KOPT-K1 (cell line): ENCODE measurements around the gene CBX2.

ENCODE experiments used
- H3K27ac ChIP-seq: fragments of 200-600 bp; sonication (generic); 2 replicates; pipeline ENCODE4 v1.5.1; 2016; ENCODE audit warnings: antibody characterized with exemption, mild to moderate bottlenecking, low read depth, low read length; ENCODE audit not compliant: poor library complexity, severe bottlenecking
- H3K36me3 ChIP-seq: fragments of 200-600 bp; sonication (generic); 2 replicates; pipeline ENCODE4 v1.5.1; 2017; ENCODE audit warnings: antibody characterized with exemption, mild to moderate bottlenecking, low read length, moderate library complexity; ENCODE audit not compliant: insufficient read depth
- H3K9me3 ChIP-seq: fragments of 200-600 bp; sonication (generic); 2 replicates; pipeline ENCODE4 v1.5.1; 2017; ENCODE audit warnings: antibody characterized with exemption, low read length, mild to moderate bottlenecking; ENCODE audit not compliant: insufficient read depth, poor library complexity, severe bottlenecking

CBX2 gene

GRCh38 chr17:79777894-79778503 lies at the start of gene CBX2:
CBX2 (plus strand) TSS chr17:79778148; CDS start chr17:79778236, 88 bp downstream.
- peaks cover 34% of the 10 kb centered on the region for H3K36me3 ChIP-seq
- no peaks in the 10 kb centered on the region for H3K9me3 ChIP-seq
- peak within 1 kb of the TSS; percentile 83 for H3K27ac ChIP-seq

- Histone ChIP-seq H3K36me3 (no peaks in the 10 kb centered on the region), H3K9me3 (no peaks in the 10 kb centered on the region), H3K27ac (peak overlapping the region; percentile 30)
Observed at GRCh38 chr17:79728169-79728907, 49.6 kb upstream of the CBX2 start.

- no peak overlapping the region for H3K27ac ChIP-seq
- no peaks in the 10 kb centered on the region for H3K36me3 ChIP-seq
- no peaks in the 10 kb centered on the region for H3K9me3 ChIP-seq
Observed at GRCh38 chr17:79728908-79729471, 49.0 kb upstream of the CBX2 start.

- H3K36me3 ChIP-seq, result no peaks in the 10 kb centered on the region
- H3K27ac ChIP-seq, result no peak overlapping the region
- H3K9me3 ChIP-seq, result no peaks in the 10 kb centered on the region
Observed at GRCh38 chr17:79729761-79730160, 48.2 kb upstream of the CBX2 start.

GRCh38 chr17:79730437-79730768 lies 47.5 kb upstream of the CBX2 start:
- no peaks in the 10 kb centered on the region for H3K36me3 ChIP-seq
- no peak overlapping the region for H3K27ac ChIP-seq
- no peaks in the 10 kb centered on the region for H3K9me3 ChIP-seq

DNA sequence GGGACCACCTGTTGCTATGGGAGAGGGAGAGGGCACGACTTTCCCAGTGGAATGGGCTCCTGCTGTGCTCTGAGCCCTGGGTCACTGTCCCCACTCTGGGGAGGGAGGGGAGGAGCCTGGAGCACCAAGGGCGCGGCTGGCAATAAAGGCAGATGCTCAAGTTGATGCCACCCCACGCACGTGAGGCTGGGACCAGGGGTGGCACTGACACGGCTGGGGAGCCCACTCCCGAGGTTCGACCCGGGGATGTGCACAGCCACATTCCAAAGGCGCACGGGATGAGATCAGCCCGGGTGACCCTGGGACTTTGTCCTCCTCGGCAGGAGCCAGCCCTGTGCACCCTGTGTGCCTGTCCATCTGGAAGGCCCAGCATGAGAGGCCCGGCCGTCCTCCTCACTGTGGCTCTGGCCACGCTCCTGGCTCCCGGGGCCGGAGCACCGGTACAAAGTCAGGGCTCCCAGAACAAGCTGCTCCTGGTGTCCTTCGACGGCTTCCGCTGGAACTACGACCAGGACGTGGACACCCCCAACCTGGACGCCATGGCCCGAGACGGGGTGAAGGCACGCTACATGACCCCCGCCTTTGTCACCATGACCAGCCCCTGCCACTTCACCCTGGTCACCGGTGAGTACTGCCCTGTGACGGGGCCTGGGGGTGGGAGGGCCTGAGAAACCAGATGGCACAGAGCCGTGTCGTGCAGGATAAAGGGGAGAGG lies 47.0 kb upstream of the CBX2 start, which contains the start of gene ENPP7:
TSS of gene ENPP7 (plus strand) at position 175 of the 715 bp plus-strand sequence. CDS start at position 372, 197 bp downstream.
- Histone ChIP-seq H3K27ac (no peak within 1 kb of the TSS), H3K36me3 (no peaks in the 10 kb centered on the region), H3K9me3 (no peaks in the 10 kb centered on the region)

DNA sequence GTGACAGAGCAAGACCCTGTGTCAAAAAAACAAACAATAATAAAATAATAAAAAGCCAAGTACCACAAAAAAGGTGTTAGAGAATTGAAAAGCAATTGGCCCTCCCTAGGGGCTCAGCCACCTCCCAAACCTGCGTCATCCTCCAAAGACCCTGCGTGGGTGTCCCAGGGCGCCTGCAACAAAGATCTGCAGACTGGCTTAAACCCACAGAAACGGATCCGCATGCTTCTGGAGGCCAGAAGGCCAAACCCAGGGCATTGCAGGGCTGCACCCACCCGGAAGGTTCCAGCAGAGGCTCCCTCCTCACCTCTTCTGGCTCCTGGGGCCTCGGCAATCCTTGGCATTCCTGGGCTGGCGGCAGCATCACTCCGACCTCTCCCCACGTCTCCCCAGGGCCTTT lies 45.7 kb upstream of the CBX2 start:
- H3K27ac ChIP-seq, result no peak overlapping the region
- no peaks in the 10 kb centered on the region for H3K9me3 ChIP-seq
- no peaks in the 10 kb centered on the region for H3K36me3 ChIP-seq

GRCh38 chr17:79732804-79733691 lies 44.9 kb upstream of the CBX2 start:
- Histone ChIP-seq H3K9me3 (no peaks in the 10 kb centered on the region), H3K27ac (no peak overlapping the region)

DNA sequence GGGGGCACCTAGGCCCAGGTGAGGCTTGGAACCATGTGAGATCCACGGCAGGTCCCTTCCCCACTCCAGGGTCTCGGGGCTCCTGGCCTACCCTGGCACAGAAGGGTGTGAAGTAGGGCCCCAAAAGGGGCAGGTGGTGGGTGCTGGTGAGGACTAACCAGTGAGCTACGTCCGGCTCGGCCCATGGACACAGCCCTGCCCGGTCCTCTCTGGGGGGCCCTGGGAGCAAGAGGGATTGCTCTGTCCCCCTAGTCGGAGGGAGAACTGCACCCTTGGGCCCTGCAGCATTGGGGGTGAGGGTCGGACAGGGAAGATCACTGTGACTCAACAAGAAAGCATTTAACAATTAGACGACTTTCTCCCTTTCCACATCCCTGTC lies 44.3 kb upstream of the CBX2 start:
- Histone ChIP-seq H3K27ac (no peak overlapping the region), H3K36me3 (no peaks in the 10 kb centered on the region), H3K9me3 (no peaks in the 10 kb centered on the region)

More at GRCh38 chr17:79732804-79733691, 44.9 kb upstream of the CBX2 start:
- H3K36me3 ChIP-seq, result no peaks in the 10 kb centered on the region

GRCh38 chr17:79735096-79735495 lies 42.9 kb upstream of the CBX2 start:
- Histone ChIP-seq H3K36me3 (no peaks in the 10 kb centered on the region), H3K27ac (no peak overlapping the region), H3K9me3 (no peaks in the 10 kb centered on the region)

DNA sequence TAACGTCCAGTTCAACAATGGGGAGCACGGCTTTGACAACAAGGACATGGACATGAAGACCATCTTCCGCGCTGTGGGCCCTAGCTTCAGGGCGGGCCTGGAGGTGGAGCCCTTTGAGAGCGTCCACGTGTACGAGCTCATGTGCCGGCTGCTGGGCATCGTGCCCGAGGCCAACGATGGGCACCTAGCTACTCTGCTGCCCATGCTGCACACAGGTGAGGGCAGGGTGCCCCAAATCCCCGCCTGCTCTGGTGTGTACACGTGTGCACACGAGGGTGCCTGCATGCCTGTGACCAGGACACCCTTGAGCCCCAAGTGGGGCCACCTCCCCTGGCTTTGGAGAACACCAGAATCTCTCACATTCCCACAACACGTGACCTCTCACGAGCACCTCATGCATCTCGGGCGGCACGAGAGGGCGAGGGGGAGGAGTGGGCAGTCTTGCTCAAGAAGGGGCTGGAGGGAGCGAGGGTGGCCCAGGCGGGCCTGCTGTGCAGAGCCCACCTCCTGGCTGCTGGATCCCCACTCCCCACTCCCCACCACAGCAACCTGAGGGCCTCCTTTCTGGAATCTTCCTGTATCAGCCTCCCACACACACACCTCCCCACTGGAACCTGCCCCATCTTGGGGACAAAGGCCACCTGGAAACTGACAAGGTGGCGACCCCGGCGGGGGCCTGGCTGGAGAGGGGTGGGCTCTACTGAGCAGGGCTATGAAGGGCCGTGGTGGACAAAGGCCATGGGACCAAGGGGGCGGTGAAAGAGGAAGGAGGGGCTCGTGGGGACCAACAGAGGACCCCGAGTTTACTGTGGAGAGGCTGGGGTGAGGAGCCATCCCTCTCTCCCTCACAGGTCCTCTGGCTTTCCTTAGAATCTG lies 40.7 kb upstream of the CBX2 start:
- no peaks in the 10 kb centered on the region for H3K9me3 ChIP-seq
- no peak overlapping the region for H3K27ac ChIP-seq
- no peaks in the 10 kb centered on the region for H3K36me3 ChIP-seq

DNA sequence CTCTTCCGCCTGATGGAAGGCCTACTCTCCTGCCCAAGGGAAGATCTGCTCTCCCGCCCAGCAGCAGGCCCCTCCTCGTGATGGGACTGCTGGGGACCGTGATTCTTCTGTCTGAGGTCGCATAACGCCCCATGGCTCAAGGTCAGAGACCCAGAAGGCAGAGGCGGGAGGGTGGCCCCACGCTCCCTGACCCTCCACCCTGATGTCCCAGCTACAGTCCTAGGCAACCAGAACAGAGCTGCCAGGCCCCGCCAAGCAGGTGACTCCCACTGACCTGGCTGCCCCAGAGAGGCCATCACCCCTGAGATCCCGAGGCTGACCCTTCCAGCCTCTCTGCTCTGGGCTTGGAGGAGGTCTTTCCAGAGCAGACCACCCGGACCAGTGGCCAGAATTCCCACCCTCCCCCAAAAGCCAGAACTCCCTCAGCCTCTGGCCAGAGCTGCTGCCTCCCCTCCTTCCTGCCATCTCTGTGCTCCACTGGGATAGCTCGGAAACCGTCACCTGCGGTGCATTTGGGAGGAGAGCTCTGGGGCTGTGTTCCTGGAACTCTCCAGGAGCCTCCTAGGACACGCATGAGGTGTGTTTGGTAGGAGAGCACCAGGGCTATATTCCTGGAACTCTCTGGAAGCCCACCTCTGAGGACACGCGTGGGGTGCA lies 39.9 kb upstream of the CBX2 start:
- H3K27ac ChIP-seq, result no peak overlapping the region
- H3K36me3 ChIP-seq, result no peaks in the 10 kb centered on the region

GRCh38 chr17:79738643-79739042 lies 39.3 kb upstream of the CBX2 start:
- H3K9me3 ChIP-seq, result no peaks in the 10 kb centered on the region
- H3K27ac ChIP-seq, result no peak overlapping the region
- no peaks in the 10 kb centered on the region for H3K36me3 ChIP-seq

More for the DNA sequence above, 39.9 kb upstream of the CBX2 start:
- no peaks in the 10 kb centered on the region for H3K9me3 ChIP-seq
